ENCODE measurements around the gene PDGFC.
A peak's percentile ranks its signal among the peaks of the same experiment; 100 is the strongest.

The PDGFC gene

GRCh38 chr4:156749426-156750403 is 221.9 kb downstream of the PDGFC start:
- no peak for DNase-seq (ENCODE audit: insufficient read length, low spot score)
- TF ChIP-seq, protein P1, sequence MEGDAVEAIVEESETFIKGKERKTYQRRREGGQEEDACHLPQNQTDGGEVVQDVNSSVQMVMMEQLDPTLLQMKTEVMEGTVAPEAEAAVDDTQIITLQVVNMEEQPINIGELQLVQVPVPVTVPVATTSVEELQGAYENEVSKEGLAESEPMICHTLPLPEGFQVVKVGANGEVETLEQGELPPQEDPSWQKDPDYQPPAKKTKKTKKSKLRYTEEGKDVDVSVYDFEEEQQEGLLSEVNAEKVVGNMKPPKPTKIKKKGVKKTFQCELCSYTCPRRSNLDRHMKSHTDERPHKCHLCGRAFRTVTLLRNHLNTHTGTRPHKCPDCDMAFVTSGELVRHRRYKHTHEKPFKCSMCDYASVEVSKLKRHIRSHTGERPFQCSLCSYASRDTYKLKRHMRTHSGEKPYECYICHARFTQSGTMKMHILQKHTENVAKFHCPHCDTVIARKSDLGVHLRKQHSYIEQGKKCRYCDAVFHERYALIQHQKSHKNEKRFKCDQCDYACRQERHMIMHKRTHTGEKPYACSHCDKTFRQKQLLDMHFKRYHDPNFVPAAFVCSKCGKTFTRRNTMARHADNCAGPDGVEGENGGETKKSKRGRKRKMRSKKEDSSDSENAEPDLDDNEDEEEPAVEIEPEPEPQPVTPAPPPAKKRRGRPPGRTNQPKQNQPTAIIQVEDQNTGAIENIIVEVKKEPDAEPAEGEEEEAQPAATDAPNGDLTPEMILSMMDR (IDR thresholded peaks at IDR 0.05; ENCODE audit: insufficient read depth, missing control alignments): no peak
- no peak for FAIRE-seq

DNA sequence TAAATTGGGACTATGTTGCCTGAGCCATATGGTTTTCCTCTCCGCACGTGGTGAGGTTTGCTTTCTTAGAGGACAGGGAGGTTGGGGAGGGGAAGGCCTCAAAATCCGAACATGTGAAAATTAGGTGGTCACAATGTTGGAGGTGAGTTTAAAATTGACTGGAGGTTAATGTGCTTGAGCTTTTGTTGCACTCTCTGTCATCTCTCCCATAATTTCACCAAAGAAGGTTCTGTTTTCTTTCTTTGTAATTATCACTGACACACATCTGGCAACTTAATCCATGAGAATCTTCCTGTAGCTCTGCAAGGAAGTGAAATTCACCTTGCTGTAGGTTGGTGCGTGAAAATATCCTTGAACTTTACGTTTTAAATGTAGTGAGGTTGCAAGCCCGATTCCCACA is 225.5 kb downstream of the PDGFC start:
- DNase-seq (ENCODE audit: insufficient read length, low spot score) (no peak), FAIRE-seq (no peak)
- TF ChIP-seq, protein P1 (IDR thresholded peaks at IDR 0.05; ENCODE audit: insufficient read depth, missing control alignments): no peak

DNA sequence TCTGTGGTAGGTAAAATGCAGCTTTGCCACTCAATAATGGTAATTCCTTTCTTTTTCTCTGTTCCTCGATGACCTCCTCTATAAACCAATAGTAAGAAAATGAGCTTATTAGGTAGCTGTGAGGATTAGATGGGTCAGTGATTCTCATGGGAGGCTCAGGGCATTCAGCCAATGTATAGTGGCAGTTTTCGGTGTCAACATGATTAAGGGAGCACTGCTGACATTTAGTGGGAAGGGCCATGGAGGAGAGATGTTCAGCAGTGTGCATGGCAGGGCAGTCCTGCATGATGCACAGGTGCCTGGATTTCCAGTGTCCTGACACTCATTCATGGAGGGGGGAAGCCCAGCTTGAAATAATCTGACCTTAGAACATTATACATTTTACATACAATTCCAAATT is 232.8 kb downstream of the PDGFC start:
- DNase-seq (ENCODE audit: insufficient read length, low spot score) (no peak), FAIRE-seq (peak; percentile 25)
- TF ChIP-seq, protein P1 (IDR thresholded peaks at IDR 0.05; ENCODE audit: insufficient read depth, missing control alignments): no peak

- TF ChIP-seq, protein P1 (IDR thresholded peaks at IDR 0.05; ENCODE audit: insufficient read depth, missing control alignments): no peak
- FAIRE-seq (no peak), DNase-seq (ENCODE audit: insufficient read length, low spot score) (no peak)
These were observed 236.4 kb downstream of the PDGFC start for GRCh38 chr4:156734965-156735895.

GRCh38 chr4:156733582-156733981 is 238.0 kb downstream of the PDGFC start:
- DNase-seq (ENCODE audit: insufficient read length, low spot score): no peak
- FAIRE-seq: no peak
- TF ChIP-seq, protein P1 (IDR thresholded peaks at IDR 0.05; ENCODE audit: insufficient read depth, missing control alignments): no peak

GRCh38 chr4:156732634-156733033 is 239.0 kb downstream of the PDGFC start:
- TF ChIP-seq, protein P1 (IDR thresholded peaks at IDR 0.05; ENCODE audit: insufficient read depth, missing control alignments): no peak
- FAIRE-seq (peak; percentile 66), DNase-seq (ENCODE audit: insufficient read length, low spot score) (no peak)

Measured in D721Med (cell line).